Mesendoderm (in vitro differentiated cells): ENCODE measurements around the gene SLC35F4.

Experiments used
- DNase-seq: peaks from one replicate; pipeline ENCODE4 v3.0.0; 2013
- H2AK5ac ChIP-seq: 2 replicates; pipeline ENCODE4 v1.6.1; 2013; ENCODE audit warnings: low read length, inconsistent platforms
- H2BK120ac ChIP-seq: 2 replicates; pipeline ENCODE4 v1.6.1; 2013; ENCODE audit warnings: low read depth, mild to moderate bottlenecking, low read length, moderate library complexity, mixed read lengths
- H2BK15ac ChIP-seq: replicated peaks from 2 replicates; pipeline ENCODE4 v1.6.1; 2013; ENCODE audit warnings: low read depth, mild to moderate bottlenecking, moderate library complexity
- H2BK5ac ChIP-seq: 2 replicates; pipeline ENCODE4 v1.6.1; 2013; ENCODE audit warnings: low read length, inconsistent platforms
- H3K18ac ChIP-seq: 2 replicates; pipeline ENCODE4 v1.6.1; 2013; ENCODE audit warnings: mild to moderate bottlenecking, low read length, mixed read lengths
- H3K23ac ChIP-seq: one replicate; pipeline ENCODE4 v1.6.1; 2013; ENCODE audit warnings: low read length
- H3K27ac ChIP-seq: 2 replicates; pipeline ENCODE4 v1.5.1; 2013; ENCODE audit warnings: low read depth, mild to moderate bottlenecking, inconsistent platforms, low read length, moderate library complexity
- H3K27me3 ChIP-seq: 2 replicates; pipeline ENCODE4 v1.6.1; 2013; ENCODE audit warnings: low read length, control low read depth, mild to moderate bottlenecking, inconsistent platforms; ENCODE audit not compliant: insufficient read depth, poor library complexity
- H3K36me3 ChIP-seq: 2 replicates; pipeline ENCODE4 v1.6.1; 2013; ENCODE audit warnings: low read length, inconsistent platforms; ENCODE audit not compliant: control insufficient read depth, insufficient read depth
- H3K4ac ChIP-seq: one replicate; pipeline ENCODE4 v1.6.1; 2013; ENCODE audit warnings: low read depth, mild to moderate bottlenecking, low read length, moderate library complexity
- H3K4me1 ChIP-seq: 2 replicates; pipeline ENCODE4 v1.6.1; 2013; ENCODE audit warnings: low read depth, low read length, inconsistent platforms; ENCODE audit not compliant: control insufficient read depth
- H3K4me2 ChIP-seq: 2 replicates; pipeline ENCODE4 v1.6.1; 2013; ENCODE audit warnings: low read length
- H3K4me3 ChIP-seq: 2 replicates; pipeline ENCODE4 v1.5.1; 2013; ENCODE audit warnings: mild to moderate bottlenecking, low read length
- H3K56ac ChIP-seq: one replicate; pipeline ENCODE4 v1.6.1; 2013; ENCODE audit warnings: low read length
- H3K79me1 ChIP-seq: 2 replicates; pipeline ENCODE4 v1.6.1; 2013; ENCODE audit warnings: low read length, inconsistent platforms
- H3K79me2 ChIP-seq: 2 replicates; pipeline ENCODE4 v1.6.1; 2013; ENCODE audit warnings: mild to moderate bottlenecking, low read length; ENCODE audit not compliant: control insufficient read depth, insufficient read depth
- H3K9ac ChIP-seq: 2 replicates; pipeline ENCODE4 v1.6.1; 2013; ENCODE audit warnings: low read length, inconsistent platforms
- H4K5ac ChIP-seq: one replicate; pipeline ENCODE4 v1.6.1; 2013; ENCODE audit warnings: low read length
- H4K8ac ChIP-seq: one replicate; pipeline ENCODE4 v1.6.1; 2013; ENCODE audit warnings: low read depth, mild to moderate bottlenecking, control low read depth, low read length, moderate library complexity
- WGBS: extraction: QIAGEN DNeasy Blood & Tissue Kit; methylation state at CpG from one replicate; pipeline ENCODE4 v1.1.7; 2013; ENCODE audit warnings: low lambda C conversion rate, missing lambda C conversion rate; ENCODE audit not compliant: insufficient coverage; ENCODE audit errors: extremely low coverage; 5-methylcytosine and 5-hydroxymethylcytosine counted together

SLC35F4 gene

GRCh38 chr14:57848353-57848752 lies 17.5 kb downstream of the SLC35F4 start:
- no peak overlapping the region for H3K23ac ChIP-seq
- no peak overlapping the region for H4K8ac ChIP-seq
- H2BK5ac ChIP-seq = no peak overlapping the region

GRCh38 chr14:57847706-57848105 lies 18.2 kb downstream of the SLC35F4 start:
- Histone ChIP-seq H3K36me3 (no peaks in the 10 kb centered on the region), H3K23ac (no peak overlapping the region), H3K27me3 (no peaks in the 10 kb centered on the region), H2BK5ac (no peak overlapping the region), H3K4me2 (no peak overlapping the region), H3K18ac (no peak overlapping the region), H2BK120ac (no peak overlapping the region), H4K8ac (no peak overlapping the region), H3K4me3 (no peak overlapping the region), H3K27ac (no peak overlapping the region), H3K4ac (no peak overlapping the region), H3K79me1 (no peaks in the 10 kb centered on the region), H3K9ac (no peak overlapping the region), H2BK15ac (no peak overlapping the region), H3K56ac (no peak overlapping the region), H2AK5ac (no peak overlapping the region), H3K79me2 (no peaks in the 10 kb centered on the region), H3K4me1 (no peaks in the 10 kb centered on the region), H4K5ac (no peak overlapping the region)
- WGBS = no CpG with 5 or more reads among the region's 2 CpGs
- DNase-seq = no peak

More at GRCh38 chr14:57848353-57848752, 17.5 kb downstream of the SLC35F4 start:
- H3K9ac ChIP-seq = no peak overlapping the region
- H3K4me3 ChIP-seq = no peak overlapping the region
- H4K5ac ChIP-seq = no peak overlapping the region
- no CpG with 5 or more reads among the region's 4 CpGs for WGBS
- no peaks in the 10 kb centered on the region for H3K4me1 ChIP-seq
- H3K27ac ChIP-seq = no peak overlapping the region
- no peak overlapping the region for H2AK5ac ChIP-seq
- DNase-seq = no peak
- no peak overlapping the region for H2BK120ac ChIP-seq
- no peak overlapping the region for H2BK15ac ChIP-seq
- H3K79me2 ChIP-seq = no peaks in the 10 kb centered on the region
- H3K27me3 ChIP-seq = no peaks in the 10 kb centered on the region
- no peak overlapping the region for H3K18ac ChIP-seq
- H3K79me1 ChIP-seq = no peaks in the 10 kb centered on the region
- no peak overlapping the region for H3K4ac ChIP-seq
- H3K36me3 ChIP-seq = no peaks in the 10 kb centered on the region
- H3K56ac ChIP-seq = no peak overlapping the region
- H3K4me2 ChIP-seq = no peak overlapping the region

- no peak overlapping the region for H3K4me3 ChIP-seq
- H3K18ac ChIP-seq = no peak overlapping the region
- no peak overlapping the region for H2AK5ac ChIP-seq
- H2BK15ac ChIP-seq = no peak overlapping the region
- H2BK120ac ChIP-seq = no peak overlapping the region
- H3K36me3 ChIP-seq = no peaks in the 10 kb centered on the region
- no peak overlapping the region for H3K56ac ChIP-seq
- no peak overlapping the region for H3K27ac ChIP-seq
- no peak overlapping the region for H4K5ac ChIP-seq
- H3K9ac ChIP-seq = no peak overlapping the region
- DNase-seq = no peak
- H3K4ac ChIP-seq = no peak overlapping the region
- no peak overlapping the region for H3K4me2 ChIP-seq
- no peak overlapping the region for H2BK5ac ChIP-seq
- no peaks in the 10 kb centered on the region for H3K79me1 ChIP-seq
- no peaks in the 10 kb centered on the region for H3K4me1 ChIP-seq
- no peak overlapping the region for H4K8ac ChIP-seq
- H3K27me3 ChIP-seq = no peaks in the 10 kb centered on the region
- no peak overlapping the region for H3K23ac ChIP-seq
- no peaks in the 10 kb centered on the region for H3K79me2 ChIP-seq
These were observed 18.8 kb downstream of the SLC35F4 start for GRCh38 chr14:57847096-57847495.

- no CpG with 5 or more reads among the region's 2 CpGs for WGBS
- no peak overlapping the region for H2BK15ac ChIP-seq
- H2BK5ac ChIP-seq = no peak overlapping the region
- H3K4me3 ChIP-seq = no peak overlapping the region
- H3K79me1 ChIP-seq = no peaks in the 10 kb centered on the region
- H3K23ac ChIP-seq = no peak overlapping the region
- H3K4me1 ChIP-seq = no peaks in the 10 kb centered on the region
- no peak for DNase-seq
- H3K27ac ChIP-seq = no peak overlapping the region
- no peak overlapping the region for H3K4ac ChIP-seq
- no peak overlapping the region for H3K4me2 ChIP-seq
- H3K9ac ChIP-seq = no peak overlapping the region
- H3K27me3 ChIP-seq = no peaks in the 10 kb centered on the region
- H2BK120ac ChIP-seq = no peak overlapping the region
- H3K36me3 ChIP-seq = no peaks in the 10 kb centered on the region
- no peak overlapping the region for H3K56ac ChIP-seq
- H3K79me2 ChIP-seq = no peaks in the 10 kb centered on the region
- no peak overlapping the region for H3K18ac ChIP-seq
- H4K8ac ChIP-seq = no peak overlapping the region
- no peak overlapping the region for H2AK5ac ChIP-seq
- H4K5ac ChIP-seq = no peak overlapping the region
These were observed 19.3 kb downstream of the SLC35F4 start for GRCh38 chr14:57846596-57846995.

- Histone ChIP-seq H3K56ac (no peak overlapping the region), H2AK5ac (no peak overlapping the region), H3K9ac (no peak overlapping the region), H3K4ac (no peak overlapping the region), H4K8ac (no peak overlapping the region), H3K36me3 (no peaks in the 10 kb centered on the region), H2BK120ac (no peak overlapping the region), H3K4me1 (no peaks in the 10 kb centered on the region), H3K4me2 (no peak overlapping the region), H3K4me3 (no peak overlapping the region), H3K27me3 (no peaks in the 10 kb centered on the region), H3K79me2 (no peaks in the 10 kb centered on the region), H2BK5ac (no peak overlapping the region), H3K79me1 (no peaks in the 10 kb centered on the region), H4K5ac (no peak overlapping the region), H3K18ac (no peak overlapping the region), H2BK15ac (no peak overlapping the region), H3K27ac (no peak overlapping the region), H3K23ac (no peak overlapping the region)
- peak; percentile 16 for DNase-seq
- no CpG with 5 or more reads among the region's 3 CpGs for WGBS
These were observed 19.9 kb downstream of the SLC35F4 start for GRCh38 chr14:57845802-57846531.

GRCh38 chr14:57845316-57845715 lies 20.6 kb downstream of the SLC35F4 start:
- Histone ChIP-seq H4K5ac (no peak overlapping the region), H3K56ac (no peak overlapping the region)

More at GRCh38 chr14:57845316-57845715, 20.6 kb downstream of the SLC35F4 start:
- DNase-seq = no peak
- Histone ChIP-seq H3K79me1 (no peaks in the 10 kb centered on the region), H3K27ac (no peak overlapping the region), H3K4me1 (no peaks in the 10 kb centered on the region), H3K18ac (no peak overlapping the region), H3K27me3 (no peaks in the 10 kb centered on the region), H4K8ac (no peak overlapping the region), H2BK15ac (no peak overlapping the region), H3K4me3 (no peak overlapping the region), H3K79me2 (no peaks in the 10 kb centered on the region), H3K4ac (no peak overlapping the region), H3K4me2 (no peak overlapping the region), H2BK5ac (no peak overlapping the region), H2AK5ac (no peak overlapping the region), H3K23ac (no peak overlapping the region), H3K9ac (no peak overlapping the region), H2BK120ac (no peak overlapping the region), H3K36me3 (no peaks in the 10 kb centered on the region)
- no CpG with 5 or more reads among the region's 3 CpGs for WGBS
